GM21825 (cell line): ENCODE measurements around the gene CDH2.

Source experiments
- ATAC-seq: cut with Tn5 transposase; IDR thresholded peaks from one replicate; pipeline ENCODE4 v1.9.1; 2021; ENCODE audit warnings: mild to moderate bottlenecking, moderate library complexity; ENCODE audit not compliant: unreplicated experiment

CDH2 gene

GRCh38 chr18:28045176-28045810 lies 131.6 kb downstream of the CDH2 start:
- ATAC-seq, result no peak

- ATAC-seq, result no peak
Observed at GRCh38 chr18:28044036-28044435, 132.9 kb downstream of the CDH2 start.

DNA sequence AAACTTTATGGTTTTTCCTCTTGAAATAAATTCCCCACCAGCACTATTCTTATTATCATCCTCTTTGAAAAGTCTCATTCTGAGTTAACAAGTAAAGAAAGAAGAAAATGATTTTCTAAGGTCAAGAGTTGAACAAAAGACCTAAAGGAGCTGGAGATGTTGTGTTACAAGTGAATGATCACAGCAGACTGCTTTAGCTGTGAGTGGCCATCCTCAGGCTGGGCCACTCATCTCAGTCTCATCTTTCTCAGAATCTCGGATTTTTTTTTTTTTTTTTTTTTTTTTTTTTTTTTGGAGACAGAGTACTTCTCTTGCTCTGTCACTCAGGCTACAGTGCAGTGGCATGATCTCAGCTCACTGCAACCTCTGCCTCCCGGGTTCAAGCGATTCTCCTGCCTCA lies 133.3 kb downstream of the CDH2 start:
- no peak for ATAC-seq

DNA sequence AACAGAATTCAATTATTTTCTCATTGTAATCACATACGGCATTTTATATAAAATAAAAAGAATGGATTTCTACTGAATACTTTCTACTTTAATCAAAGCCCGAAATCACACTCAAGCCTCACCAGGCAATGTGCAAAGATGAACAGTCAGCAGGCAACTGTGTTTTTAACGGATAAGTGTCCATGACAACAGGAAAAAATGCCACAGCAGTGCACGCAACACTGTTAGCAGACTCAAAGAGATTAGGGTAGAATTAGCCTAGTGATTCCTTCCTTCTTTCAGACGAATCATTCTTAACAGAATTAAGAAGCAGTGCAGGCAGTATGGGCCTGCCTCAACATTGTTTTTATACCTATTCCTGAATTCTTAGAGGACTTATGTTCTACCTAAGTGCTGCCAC lies 135.6 kb downstream of the CDH2 start:
- no peak for ATAC-seq

GRCh38 chr18:28040716-28041115 lies 136.2 kb downstream of the CDH2 start:
- no peak for ATAC-seq

GRCh38 chr18:28040211-28040610 lies 136.7 kb downstream of the CDH2 start:
- ATAC-seq, result no peak

- no peak for ATAC-seq
Observed at GRCh38 chr18:28039691-28040090, 137.2 kb downstream of the CDH2 start.

DNA sequence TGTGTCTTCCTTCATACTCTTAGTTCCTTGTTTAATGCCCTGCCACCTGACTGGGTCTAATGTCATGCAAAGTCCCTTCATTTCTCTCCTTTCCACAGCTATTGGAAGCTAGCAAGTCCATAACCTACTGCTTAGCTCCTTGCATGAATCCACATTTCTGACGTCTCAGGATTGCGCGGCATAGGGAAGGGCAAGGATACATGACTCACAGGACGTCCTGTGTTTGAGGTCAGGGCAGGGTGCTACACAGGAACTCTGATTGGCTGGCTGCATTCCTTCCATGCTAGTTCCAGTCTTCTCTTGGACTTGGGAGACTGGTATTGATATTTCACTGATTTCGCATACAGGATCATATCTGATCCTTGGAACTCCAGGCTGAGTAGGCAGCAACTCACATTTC lies 137.9 kb downstream of the CDH2 start:
- no peak for ATAC-seq

- no peak for ATAC-seq
Observed at GRCh38 chr18:28036488-28036887, 140.4 kb downstream of the CDH2 start.

DNA sequence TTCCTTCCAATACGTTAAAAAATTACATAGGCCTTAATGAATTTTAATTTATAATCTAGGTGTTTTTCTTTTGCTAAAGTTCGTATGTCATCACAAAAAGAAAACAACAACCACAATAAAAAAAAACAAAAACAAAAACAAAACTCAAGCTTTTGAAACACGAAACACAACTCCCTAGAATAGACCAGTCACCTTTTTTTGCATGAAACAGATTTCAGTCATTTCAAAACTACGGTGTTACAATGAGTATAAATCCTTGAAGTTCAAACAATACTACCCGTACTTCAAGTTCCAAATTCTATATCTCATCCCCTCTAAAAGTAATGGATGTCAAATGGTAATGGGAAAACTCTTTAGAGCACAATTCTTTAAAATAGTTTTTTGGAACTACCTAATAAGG lies 142.4 kb downstream of the CDH2 start:
- ATAC-seq, result no peak

DNA sequence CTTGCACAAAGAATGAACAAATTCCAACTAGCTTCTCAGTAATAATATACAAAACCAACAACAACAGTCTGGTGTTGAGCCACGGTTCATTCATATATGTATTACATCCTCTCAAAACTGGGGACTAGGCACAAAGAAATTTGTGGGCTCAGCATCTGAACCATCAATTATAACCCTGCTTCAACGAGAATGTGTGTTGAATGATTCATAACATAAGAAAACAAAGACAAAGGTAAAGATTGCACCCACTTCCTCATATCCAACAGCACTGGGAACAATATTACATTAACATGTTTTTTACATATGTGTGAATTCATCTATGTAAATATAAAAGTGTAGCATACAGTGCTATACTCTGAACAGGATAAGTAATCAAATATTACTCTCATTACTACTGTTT lies 144.8 kb downstream of the CDH2 start:
- no peak for ATAC-seq

GRCh38 chr18:28030458-28030857 lies 146.5 kb downstream of the CDH2 start:
- no peak for ATAC-seq

DNA sequence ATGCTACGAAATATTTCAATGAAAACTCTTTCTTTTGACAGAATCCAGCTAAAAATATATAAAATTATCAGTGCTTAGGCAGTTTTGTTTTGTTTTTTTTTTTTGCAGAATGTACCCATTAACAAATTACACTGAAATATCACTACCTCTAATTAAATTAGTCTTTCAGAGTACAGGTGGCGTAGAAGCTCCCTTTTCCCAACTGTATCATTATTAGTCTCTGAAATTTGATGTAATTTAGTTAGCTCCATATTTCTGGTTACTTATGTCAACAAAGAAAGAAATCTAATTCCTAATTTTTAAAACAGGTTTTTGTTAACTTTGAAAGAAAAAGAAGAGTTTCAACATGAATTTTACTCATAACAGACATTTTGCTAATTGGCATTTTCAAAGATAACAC lies 149.2 kb downstream of the CDH2 start:
- ATAC-seq, result no peak

DNA sequence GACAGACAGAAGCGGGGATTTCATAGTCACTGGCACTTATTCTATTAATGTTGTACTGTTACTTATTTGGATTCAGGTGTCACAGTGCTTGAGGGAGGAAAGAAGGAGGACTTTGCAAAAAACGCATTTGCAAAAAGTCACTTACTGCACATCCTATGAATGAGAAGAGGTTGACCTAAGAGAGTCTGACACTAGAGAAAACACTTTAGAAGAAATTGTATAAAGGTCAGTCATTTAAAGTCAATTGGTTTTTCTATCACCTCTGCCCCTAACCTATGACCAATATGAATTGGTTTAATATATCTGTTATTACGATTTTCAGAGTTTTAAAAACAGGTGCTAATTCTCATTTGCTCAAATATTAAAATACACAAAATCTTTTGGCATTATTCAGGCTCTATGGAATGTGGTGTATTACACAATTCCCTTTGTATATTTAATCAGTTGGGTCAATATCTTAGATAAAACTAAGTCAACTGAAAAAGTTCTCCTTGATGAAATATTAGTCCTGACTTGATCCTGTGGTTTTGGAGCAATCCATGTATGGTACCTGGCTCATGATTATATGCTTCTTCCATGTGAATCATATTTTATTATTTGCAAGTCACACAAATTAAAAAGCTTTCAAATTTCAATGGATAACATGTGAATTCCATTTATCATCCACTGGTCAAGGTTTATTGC lies 157.4 kb downstream of the CDH2 start:
- no peak for ATAC-seq

DNA sequence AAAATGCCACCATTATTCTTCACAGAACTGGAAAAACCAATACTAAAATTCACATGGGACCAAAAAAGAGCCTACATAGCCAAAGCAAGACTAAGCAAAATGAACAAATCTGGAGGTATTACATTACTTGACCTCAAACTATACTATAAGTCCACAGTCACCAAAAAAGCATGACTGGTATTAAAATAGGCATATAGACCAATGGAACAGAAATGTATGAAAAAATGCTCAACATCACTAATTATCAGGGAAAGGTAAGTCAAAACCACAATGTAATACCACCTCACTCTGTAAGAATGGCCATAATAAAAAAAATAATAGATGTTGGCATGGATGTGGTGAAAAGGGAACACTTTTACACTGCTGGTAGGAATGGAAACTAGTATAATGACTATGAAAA lies 158.6 kb downstream of the CDH2 start:
- ATAC-seq, result no peak

DNA sequence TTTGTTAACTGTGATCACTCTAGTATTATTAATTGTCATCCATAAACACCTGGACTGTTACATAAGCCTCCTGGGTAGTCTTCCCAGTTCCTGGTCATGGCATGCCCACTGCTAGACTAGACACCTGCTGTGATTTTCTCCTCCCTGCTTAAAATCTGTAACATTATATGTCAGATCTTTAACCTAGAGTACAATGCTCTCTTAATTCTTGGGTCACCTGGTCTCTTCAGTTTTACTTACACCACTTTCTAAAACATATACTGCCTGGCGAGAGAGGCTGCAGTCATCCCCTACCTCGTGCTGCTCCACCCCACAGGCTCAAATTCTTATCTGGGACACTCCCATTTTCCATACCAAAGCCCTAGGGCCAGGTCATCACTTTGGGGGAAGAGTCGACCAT lies 161.3 kb downstream of the CDH2 start:
- ATAC-seq, result no peak

DNA sequence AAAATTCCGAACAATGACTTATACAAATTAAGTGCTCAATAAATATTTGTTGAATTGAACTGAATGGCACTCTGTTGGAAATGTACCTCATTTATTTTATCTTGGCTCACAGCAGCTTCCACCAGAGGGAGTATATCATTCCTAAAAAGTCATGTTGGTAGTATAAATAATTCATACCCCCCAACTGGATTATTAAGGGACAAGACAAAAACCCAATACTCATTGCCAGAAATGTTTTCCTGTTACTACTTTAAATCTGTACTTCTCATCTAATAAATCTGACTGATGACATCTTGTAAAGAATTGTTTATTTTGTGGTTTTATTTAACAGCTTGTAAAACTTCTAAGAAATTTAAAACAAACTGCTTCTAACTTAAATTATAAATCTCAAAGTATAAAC lies 163.9 kb downstream of the CDH2 start:
- no peak for ATAC-seq

- no peak for ATAC-seq
Observed at GRCh38 chr18:28012336-28012735, 164.6 kb downstream of the CDH2 start.

DNA sequence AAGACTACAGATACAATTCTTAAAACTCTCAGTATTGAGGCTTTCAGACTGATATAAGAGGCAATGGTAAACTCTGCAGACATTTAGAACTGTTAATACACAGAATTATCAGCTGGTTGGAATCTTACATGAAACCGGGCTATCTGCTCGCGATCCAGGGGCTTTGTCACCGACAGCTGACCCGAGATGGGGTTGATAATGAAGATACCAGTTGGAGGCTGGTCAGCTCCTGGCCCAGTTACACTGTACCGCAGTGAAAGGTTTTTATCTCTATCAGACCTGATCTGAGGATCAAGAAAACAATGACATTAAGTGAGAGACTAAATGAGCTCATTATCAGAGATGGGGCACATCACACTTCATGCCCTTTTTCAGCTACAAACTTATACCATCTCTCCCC lies 167.3 kb downstream of the CDH2 start:
- no peak for ATAC-seq

DNA sequence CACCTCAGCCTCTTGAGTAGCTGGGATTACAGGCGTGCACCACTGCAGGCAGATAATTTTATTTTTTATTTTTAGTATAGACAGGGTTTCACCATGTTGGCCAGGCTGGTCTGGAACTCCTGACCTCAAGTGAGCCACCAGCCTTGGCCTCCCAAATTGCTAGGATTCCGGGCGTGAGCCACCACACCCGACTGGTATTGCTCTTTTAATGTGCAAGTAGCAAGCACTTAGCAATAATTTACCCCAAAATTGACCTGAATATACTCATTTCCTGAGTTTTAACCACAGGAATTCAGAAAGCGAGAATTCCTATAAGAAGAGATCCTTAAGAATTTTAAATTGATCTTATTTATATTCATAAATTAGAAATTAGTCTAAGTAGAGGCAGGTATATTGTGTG lies 169.1 kb downstream of the CDH2 start:
- no peak for ATAC-seq

DNA sequence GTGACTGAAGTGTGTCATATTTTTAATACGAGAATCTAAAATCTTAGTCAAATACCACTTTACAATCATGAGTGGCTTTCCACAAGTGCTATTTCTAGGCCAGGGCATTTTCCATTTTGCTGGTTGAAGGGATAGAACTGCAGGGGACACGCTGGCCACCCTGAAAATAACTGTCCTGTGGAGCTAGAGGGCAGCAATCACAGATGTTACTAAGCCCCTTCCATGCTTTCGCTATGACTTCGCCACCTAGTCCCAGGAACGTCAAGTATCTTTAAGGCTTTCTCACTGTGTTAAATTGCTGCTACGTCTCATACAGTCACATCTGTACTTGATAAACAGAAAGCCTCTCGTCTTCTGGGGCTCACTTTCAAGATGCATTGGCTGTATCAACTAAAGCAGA lies 171.8 kb downstream of the CDH2 start:
- no peak for ATAC-seq

DNA sequence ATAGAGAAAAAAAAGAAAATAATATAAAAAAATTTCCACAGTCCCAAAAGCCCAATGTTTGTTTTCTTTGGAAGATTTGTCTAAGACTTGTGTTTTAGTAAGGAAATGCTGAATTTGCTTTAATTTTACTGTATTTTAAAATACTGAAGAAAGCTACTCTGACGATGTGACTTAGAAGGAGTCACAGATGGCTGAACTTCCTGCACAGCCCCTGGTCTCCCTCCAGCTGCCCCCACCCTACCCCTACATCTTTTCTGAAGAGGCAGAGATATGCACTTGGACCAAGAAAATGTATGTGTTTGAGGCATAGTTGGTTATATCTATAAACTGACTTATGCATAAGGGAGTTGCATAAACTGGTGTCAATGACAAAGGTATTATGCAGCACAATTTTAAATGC lies 172.3 kb downstream of the CDH2 start:
- no peak for ATAC-seq

DNA sequence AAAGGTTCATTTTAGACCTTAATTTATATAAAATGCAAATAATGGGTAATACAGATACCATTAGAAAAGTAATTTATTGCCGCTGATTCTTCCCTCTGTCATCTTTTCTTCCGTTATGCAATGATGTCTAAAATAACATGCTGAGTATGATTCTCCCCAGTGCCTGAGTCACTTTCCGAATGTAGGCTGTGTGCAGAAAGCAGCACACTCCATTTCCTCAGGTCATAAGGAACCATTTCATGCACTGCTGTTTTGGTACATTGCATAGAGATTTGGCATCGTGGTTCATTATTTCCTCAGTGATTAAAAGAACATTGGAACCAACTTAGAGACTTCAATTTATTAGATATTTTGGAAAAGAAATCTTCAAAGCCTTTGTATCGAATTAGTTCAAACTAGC lies 173.5 kb downstream of the CDH2 start:
- no peak for ATAC-seq
